HFFc6 (cell line): ENCODE results near the gene MFSD6L. TPM values are rescaled to one million over a fixed set of nuclear protein-coding genes. Genes with fewer than 3 reads are reported as not detected.

Experiments used
- DNase-seq: peaks from one replicate; pipeline ENCODE4 v3.0.0-alpha.2; 2018
- H3K27ac Mint-ChIP-seq: 2 replicates; pipeline ENCODE4 v1.8.0; 2020; ENCODE audit warnings: mild to moderate bottlenecking, mixed read lengths
- H3K27me3 Mint-ChIP-seq: 2 replicates; pipeline ENCODE4 v1.8.0; 2021; ENCODE audit warnings: mild to moderate bottlenecking, moderate library complexity, mixed read lengths; ENCODE audit not compliant: insufficient read depth
- H3K36me3 Mint-ChIP-seq: 2 replicates; pipeline ENCODE4 v1.8.0; 2021; ENCODE audit warnings: low read depth, mixed read lengths
- H3K4me1 Mint-ChIP-seq: 2 replicates; pipeline ENCODE4 v1.8.0; 2020; ENCODE audit warnings: low read depth, mixed read lengths
- H3K4me3 Mint-ChIP-seq: 2 replicates; pipeline ENCODE4 v1.8.0; 2020; ENCODE audit warnings: mild to moderate bottlenecking, moderate library complexity, mixed read lengths
- H3K9me3 Mint-ChIP-seq: 2 replicates; pipeline ENCODE4 v1.8.0; 2020; ENCODE audit warnings: mild to moderate bottlenecking, mixed read lengths
- total RNA-seq, 6 experiments: library from RNA; stranded (reverse); fragmentation: NEBNext Ultra II Directional; extraction: Animal tissue kit (Norgen Biotek cat#: 25700); gene quantifications; 2 replicates in 1 of 6; 3 replicates in 5 of 6; pipeline ENCODE4 v1.2.3, GENCODE V29; 2021
- TF ChIP-seq, protein P1 (sequence below): fragments of 200-600 bp; sonication (generic); IDR thresholded peaks from 2 replicates; pipeline ENCODE4 v1.5.0; 2021; ENCODE audit warnings: antibody characterized with exemption, mild to moderate bottlenecking

Gene MFSD6L
- total RNA-seq, 6 experiments from 2014 or later, result not detected

DNA sequence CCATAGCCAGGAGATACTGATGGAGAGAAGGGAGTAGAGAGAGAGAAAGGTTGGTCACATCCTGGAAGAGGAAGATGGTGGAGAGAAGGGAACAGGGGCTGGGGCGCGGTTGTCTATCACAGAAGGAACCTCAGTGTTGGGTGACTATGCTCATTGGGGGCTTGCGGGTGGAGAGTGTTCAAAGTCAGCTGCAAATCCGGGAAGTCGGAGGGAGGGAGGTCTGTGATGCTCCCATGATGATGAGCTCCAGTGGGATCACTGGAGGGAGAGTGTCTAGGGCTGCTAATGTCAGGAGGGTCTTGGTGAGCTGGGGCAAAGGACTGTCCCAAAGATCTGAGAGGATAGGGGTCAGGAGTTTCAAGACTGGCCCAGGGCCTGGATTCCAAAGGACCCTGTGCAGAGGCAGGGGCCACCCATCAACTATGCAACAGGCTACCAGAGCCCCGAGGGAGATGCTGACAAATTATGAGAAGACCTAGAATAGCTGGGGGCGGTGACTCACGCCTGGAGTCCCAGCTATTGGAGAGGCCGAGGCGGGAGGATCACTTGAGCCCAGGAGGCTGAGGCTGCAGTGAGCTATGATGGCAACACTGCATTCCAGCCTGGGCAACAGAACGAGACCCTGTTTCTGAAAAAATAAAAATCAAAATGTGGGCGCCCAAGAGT lies 43.4 kb downstream of the MFSD6L start:
- Mint-ChIP-seq H3K4me3 (no peak overlapping the region), H3K27me3 (peaks cover 23% of the 10 kb centered on the region), H3K36me3 (no peaks in the 10 kb centered on the region), H3K9me3 (no peaks in the 10 kb centered on the region), H3K27ac (no peak overlapping the region), H3K4me1 (no peaks in the 10 kb centered on the region)
- TF ChIP-seq, protein P1, sequence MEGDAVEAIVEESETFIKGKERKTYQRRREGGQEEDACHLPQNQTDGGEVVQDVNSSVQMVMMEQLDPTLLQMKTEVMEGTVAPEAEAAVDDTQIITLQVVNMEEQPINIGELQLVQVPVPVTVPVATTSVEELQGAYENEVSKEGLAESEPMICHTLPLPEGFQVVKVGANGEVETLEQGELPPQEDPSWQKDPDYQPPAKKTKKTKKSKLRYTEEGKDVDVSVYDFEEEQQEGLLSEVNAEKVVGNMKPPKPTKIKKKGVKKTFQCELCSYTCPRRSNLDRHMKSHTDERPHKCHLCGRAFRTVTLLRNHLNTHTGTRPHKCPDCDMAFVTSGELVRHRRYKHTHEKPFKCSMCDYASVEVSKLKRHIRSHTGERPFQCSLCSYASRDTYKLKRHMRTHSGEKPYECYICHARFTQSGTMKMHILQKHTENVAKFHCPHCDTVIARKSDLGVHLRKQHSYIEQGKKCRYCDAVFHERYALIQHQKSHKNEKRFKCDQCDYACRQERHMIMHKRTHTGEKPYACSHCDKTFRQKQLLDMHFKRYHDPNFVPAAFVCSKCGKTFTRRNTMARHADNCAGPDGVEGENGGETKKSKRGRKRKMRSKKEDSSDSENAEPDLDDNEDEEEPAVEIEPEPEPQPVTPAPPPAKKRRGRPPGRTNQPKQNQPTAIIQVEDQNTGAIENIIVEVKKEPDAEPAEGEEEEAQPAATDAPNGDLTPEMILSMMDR, result no peak
- no peak for DNase-seq

- TF ChIP-seq, protein P1, result no peak
- no peak for DNase-seq
- no peaks in the 10 kb centered on the region for H3K4me1 Mint-ChIP-seq
- peaks cover 23% of the 10 kb centered on the region for H3K27me3 Mint-ChIP-seq
- H3K36me3 Mint-ChIP-seq, result no peaks in the 10 kb centered on the region
- no peaks in the 10 kb centered on the region for H3K9me3 Mint-ChIP-seq
- H3K4me3 Mint-ChIP-seq, result no peak overlapping the region
- H3K27ac Mint-ChIP-seq, result no peak overlapping the region
Observed at GRCh38 chr17:8754890-8755289, 44.3 kb downstream of the MFSD6L start.

GRCh38 chr17:8753976-8754440 lies 45.2 kb downstream of the MFSD6L start:
- no peaks in the 10 kb centered on the region for H3K4me1 Mint-ChIP-seq
- H3K27me3 Mint-ChIP-seq, result peaks cover 19% of the 10 kb centered on the region
- H3K9me3 Mint-ChIP-seq, result no peaks in the 10 kb centered on the region
- TF ChIP-seq, protein P1, result peak; percentile 68
- H3K36me3 Mint-ChIP-seq, result no peaks in the 10 kb centered on the region
- peak; percentile 26 for DNase-seq
- H3K27ac Mint-ChIP-seq, result no peak overlapping the region
- H3K4me3 Mint-ChIP-seq, result no peak overlapping the region

- no peak for DNase-seq
- Mint-ChIP-seq H3K36me3 (no peaks in the 10 kb centered on the region), H3K4me1 (no peaks in the 10 kb centered on the region), H3K9me3 (no peaks in the 10 kb centered on the region), H3K27ac (no peak overlapping the region), H3K4me3 (no peak overlapping the region), H3K27me3 (peaks cover 22% of the 10 kb centered on the region)
- TF ChIP-seq, protein P1, result no peak
Observed at GRCh38 chr17:8753136-8753975, 45.8 kb downstream of the MFSD6L start.

DNA sequence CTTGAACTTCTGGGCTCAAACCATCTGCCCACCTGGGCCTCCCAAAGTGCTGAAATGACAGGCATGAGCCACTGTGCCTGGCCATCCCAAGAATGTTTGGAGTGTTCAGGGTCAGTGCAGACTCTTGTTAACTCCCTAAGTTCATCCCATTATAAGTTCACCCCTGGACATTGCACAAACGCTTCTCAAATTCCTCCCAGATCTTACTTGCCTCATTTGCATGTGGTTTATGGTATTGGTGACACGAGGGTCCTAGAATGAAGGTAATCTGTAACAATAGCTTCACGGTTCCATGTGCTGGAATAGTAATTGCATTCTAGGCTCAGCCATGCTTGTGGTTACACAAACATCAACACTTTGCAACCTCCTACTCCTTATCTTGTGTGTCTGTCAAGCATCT lies 49.5 kb downstream of the MFSD6L start:
- H3K9me3 Mint-ChIP-seq, result no peaks in the 10 kb centered on the region
- TF ChIP-seq, protein P1, result no peak
- no peak overlapping the region for H3K4me3 Mint-ChIP-seq
- no peaks in the 10 kb centered on the region for H3K36me3 Mint-ChIP-seq
- H3K4me1 Mint-ChIP-seq, result no peaks in the 10 kb centered on the region
- peaks cover 12% of the 10 kb centered on the region for H3K27me3 Mint-ChIP-seq
- no peak overlapping the region for H3K27ac Mint-ChIP-seq
- DNase-seq, result no peak
